Fibroblast of upper back skin (primary cell): ENCODE measurements around the gene SMAD5.
A peak's percentile ranks its signal among the peaks of the same experiment; 100 is the strongest.

Experiments used
- DNase-seq: peaks from one replicate; pipeline ENCODE4 v3.0.0-alpha.2; 2013

SMAD5 gene

GRCh38 chr5:136159457-136159856 is 26.8 kb downstream of the SMAD5 start:
- DNase-seq: peak; percentile 68

- no peak for DNase-seq
Measured at GRCh38 chr5:136162008-136162407, 29.4 kb downstream of the SMAD5 start.

GRCh38 chr5:136164226-136164625 is 31.6 kb downstream of the SMAD5 start:
- no peak for DNase-seq

- DNase-seq: no peak
Measured at GRCh38 chr5:136166909-136167308, 34.3 kb downstream of the SMAD5 start.

- no peak for DNase-seq
Measured at GRCh38 chr5:136169218-136169617, 36.6 kb downstream of the SMAD5 start.

- DNase-seq: peak; percentile 65
Measured at GRCh38 chr5:136174021-136174659, 41.5 kb downstream of the SMAD5 start.

- no peak for DNase-seq
Measured at GRCh38 chr5:136182618-136183017, 50.0 kb downstream of the SMAD5 start.

- no peak for DNase-seq
Measured at GRCh38 chr5:136185974-136186665, 53.5 kb downstream of the SMAD5 start.

GRCh38 chr5:136186796-136187195 is 54.2 kb downstream of the SMAD5 start:
- no peak for DNase-seq

- no peak for DNase-seq
Measured at GRCh38 chr5:136188859-136189258, 56.2 kb downstream of the SMAD5 start.

GRCh38 chr5:136190091-136190720 is 57.6 kb downstream of the SMAD5 start:
- no peak for DNase-seq

GRCh38 chr5:136190904-136191303 is 58.3 kb downstream of the SMAD5 start:
- DNase-seq: no peak

GRCh38 chr5:136191304-136192014 is 58.8 kb downstream of the SMAD5 start:
- peak; percentile 38 for DNase-seq

- DNase-seq: no peak
Measured at GRCh38 chr5:136192015-136192525, 59.4 kb downstream of the SMAD5 start.

GRCh38 chr5:136192526-136193321 is 60.1 kb downstream of the SMAD5 start, which contains the start of gene SMIM32:
Gene SMIM32 (minus strand): TSS chr5:136193162. CDS start chr5:136192524, 638 bp downstream.
- DNase-seq: no peak

GRCh38 chr5:136193322-136193935 is 60.8 kb downstream of the SMAD5 start:
- no peak for DNase-seq

GRCh38 chr5:136194576-136194975 is 61.9 kb downstream of the SMAD5 start:
- DNase-seq: no peak

- no peak for DNase-seq
Measured at GRCh38 chr5:136195971-136196820, 63.6 kb downstream of the SMAD5 start.

GRCh38 chr5:136197462-136198142 is 65.0 kb downstream of the SMAD5 start:
- DNase-seq: no peak

GRCh38 chr5:136198453-136198852 is 65.8 kb downstream of the SMAD5 start:
- no peak for DNase-seq
